Trophoblast cell (in vitro differentiated cells and primary cell): ENCODE results near the gene FBRS.
"Not testable (repeated sequence)": the region's sequence is repeated elsewhere in the genome, so short reads cannot be mapped to it uniquely, and the experiment has no call there.

Experiments used
- DNase-seq, 2 donors: peaks; one replicate each; pipeline ENCODE4 v3.0.0-alpha.2; 2016
- H2AFZ ChIP-seq: 2 replicates; pipeline ENCODE4 v1.6.1; 2013; ENCODE audit warnings: low read length, moderate library complexity, mild to moderate bottlenecking; ENCODE audit not compliant: insufficient read depth, poor library complexity
- H2AK5ac ChIP-seq: 2 replicates; pipeline ENCODE4 v1.6.1; 2013; ENCODE audit warnings: mild to moderate bottlenecking, low read length
- H2BK120ac ChIP-seq: 2 replicates; pipeline ENCODE4 v1.6.1; 2013; ENCODE audit warnings: low read length, mild to moderate bottlenecking, moderate library complexity; ENCODE audit not compliant: insufficient read depth, poor library complexity
- H2BK12ac ChIP-seq: 2 replicates; pipeline ENCODE4 v1.6.1; 2013; ENCODE audit warnings: mild to moderate bottlenecking, low read length, moderate library complexity
- H2BK5ac ChIP-seq: 2 replicates; pipeline ENCODE4 v1.6.1; 2013; ENCODE audit warnings: low read length, low read depth, moderate library complexity, mild to moderate bottlenecking; ENCODE audit not compliant: poor library complexity
- H3K14ac ChIP-seq: 2 replicates; pipeline ENCODE4 v1.6.1; 2013; ENCODE audit warnings: mild to moderate bottlenecking, low read length
- H3K18ac ChIP-seq: 2 replicates; pipeline ENCODE4 v1.6.1; 2013; ENCODE audit warnings: mild to moderate bottlenecking, low read length
- H3K23ac ChIP-seq: 2 replicates; pipeline ENCODE4 v1.6.1; 2013; ENCODE audit warnings: low read length
- H3K27ac ChIP-seq: 2 replicates; pipeline ENCODE4 v1.5.1; 2013; ENCODE audit warnings: low read depth, mild to moderate bottlenecking, inconsistent platforms, low read length, moderate library complexity
- H3K27me3 ChIP-seq: 2 replicates; pipeline ENCODE4 v1.6.1; 2013; ENCODE audit warnings: inconsistent platforms, mild to moderate bottlenecking, low read length, moderate library complexity; ENCODE audit not compliant: insufficient read depth
- H3K36me3 ChIP-seq, 2 experiments: 1 replicate in 1 of 2; 2 replicates in 1 of 2; pipeline ENCODE4 v1.6.1; 2013; ENCODE audit warnings: low read length in 2 of 2, mild to moderate bottlenecking in 2 of 2, moderate library complexity in 1 of 2; ENCODE audit not compliant: insufficient read depth in 2 of 2, control insufficient read depth in 1 of 2
- H3K4ac ChIP-seq: 2 replicates; pipeline ENCODE4 v1.6.1; 2013; ENCODE audit warnings: low read depth, mild to moderate bottlenecking, low read length, moderate library complexity
- H3K4me1 ChIP-seq, 2 experiments: 1 replicate in 1 of 2; 2 replicates in 1 of 2; pipeline ENCODE4 v1.6.1; 2013; ENCODE audit warnings: low read length in 2 of 2, mild to moderate bottlenecking in 2 of 2, moderate library complexity in 1 of 2; ENCODE audit not compliant: insufficient read depth in 2 of 2, control insufficient read depth in 1 of 2
- H3K4me2 ChIP-seq: 2 replicates; pipeline ENCODE4 v1.6.1; 2013; ENCODE audit warnings: inconsistent platforms, mild to moderate bottlenecking, low read length, moderate library complexity
- H3K4me3 ChIP-seq: 2 replicates; pipeline ENCODE4 v1.5.1; 2013; ENCODE audit warnings: mild to moderate bottlenecking, low read depth, low read length, inconsistent platforms
- H3K79me1 ChIP-seq: one replicate; pipeline ENCODE4 v1.6.1; 2013; ENCODE audit warnings: low read length
- H3K79me2 ChIP-seq: 2 replicates; pipeline ENCODE4 v1.6.1; 2013; ENCODE audit warnings: low read length, mild to moderate bottlenecking; ENCODE audit not compliant: control insufficient read depth, insufficient read depth, poor library complexity
- H3K9ac ChIP-seq: 2 replicates; pipeline ENCODE4 v1.6.1; 2013; ENCODE audit warnings: mild to moderate bottlenecking, low read length
- H3K9me3 ChIP-seq: 2 replicates; pipeline ENCODE4 v1.6.1; 2013; ENCODE audit warnings: low read depth, mild to moderate bottlenecking, control low read depth, inconsistent platforms, low read length; ENCODE audit not compliant: insufficient read depth
- H4K12ac ChIP-seq: 2 replicates; pipeline ENCODE4 v1.6.1; 2013; ENCODE audit warnings: low read depth, mild to moderate bottlenecking, low read length, moderate library complexity
- H4K8ac ChIP-seq: 2 replicates; pipeline ENCODE4 v1.6.1; 2013; ENCODE audit warnings: low read depth, mild to moderate bottlenecking, low read length, moderate library complexity
- H4K91ac ChIP-seq: one replicate; pipeline ENCODE4 v1.6.1; 2013; ENCODE audit warnings: low read depth, mild to moderate bottlenecking, low read length, moderate library complexity
- WGBS: extraction: QIAGEN DNeasy Blood & Tissue Kit; methylation state at CpG from one replicate; pipeline ENCODE4 v1.1.7; 2013; ENCODE audit warnings: missing lambda C conversion rate; ENCODE audit not compliant: insufficient read length, insufficient coverage; ENCODE audit errors: extremely low coverage; 5-methylcytosine and 5-hydroxymethylcytosine counted together

The FBRS gene

DNA sequence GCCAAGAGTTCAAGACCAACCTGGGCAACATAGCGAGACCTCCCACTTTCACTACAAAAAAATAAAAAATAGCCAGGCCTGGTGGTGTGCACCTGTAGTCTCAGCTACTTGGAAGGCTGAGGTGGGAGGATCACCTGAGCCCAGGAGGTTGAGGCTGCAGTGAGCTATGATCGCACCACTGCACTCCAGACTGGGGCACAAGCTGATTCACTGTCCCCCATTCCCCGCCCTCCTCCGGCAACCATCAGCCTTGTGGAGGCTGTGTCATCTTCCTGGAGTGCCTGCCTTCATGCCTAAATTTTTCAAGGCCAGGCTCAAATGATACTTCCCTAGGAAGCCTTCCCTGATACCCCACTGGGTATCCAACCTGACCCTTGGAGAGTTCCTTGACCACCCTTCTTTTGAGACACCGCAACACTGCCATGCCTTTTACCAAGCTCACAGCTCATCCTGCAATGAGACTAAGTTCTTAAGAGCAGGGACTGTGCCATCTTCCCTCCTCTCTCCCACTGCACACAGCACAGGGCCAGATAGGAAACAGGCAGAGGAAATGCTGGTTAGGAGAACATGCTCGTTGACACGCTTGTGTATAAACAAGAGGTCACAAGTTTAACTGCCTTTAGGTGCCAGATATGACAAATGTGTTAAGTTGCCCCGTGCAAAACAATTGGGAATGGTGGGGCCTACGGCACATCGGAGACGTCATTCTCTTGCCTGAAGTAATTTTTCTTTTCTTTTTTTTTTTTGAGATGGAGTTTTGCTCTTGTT, 36.9 kb downstream of the FBRS start:
- no peak overlapping the region for H4K91ac ChIP-seq
- H3K14ac ChIP-seq = no peak overlapping the region

GRCh38 chr16:30696646-30697045, 38.4 kb downstream of the FBRS start:
- Histone ChIP-seq H3K36me3 (peaks cover 6 to 10% of the 10 kb centered on the region in 2 experiments), H3K79me1 (peaks cover 14% of the 10 kb centered on the region), H3K79me2 (peaks cover 19% of the 10 kb centered on the region)
- not testable (repeated sequence) for H2AFZ ChIP-seq, DNase-seq, H4K8ac ChIP-seq, H2BK120ac ChIP-seq, H3K4me1 ChIP-seq, H3K4ac ChIP-seq, H3K23ac ChIP-seq, H4K91ac ChIP-seq, H2BK12ac ChIP-seq, H3K14ac ChIP-seq, H3K27me3 ChIP-seq, H3K4me3 ChIP-seq, H3K9ac ChIP-seq, H3K9me3 ChIP-seq, H3K27ac ChIP-seq, H4K12ac ChIP-seq, H3K18ac ChIP-seq, H3K4me2 ChIP-seq, H2AK5ac ChIP-seq, H2BK5ac ChIP-seq
- no CpG with 5 or more reads among the region's 3 CpGs for WGBS

More for the DNA sequence above, 36.9 kb downstream of the FBRS start:
- Histone ChIP-seq H3K4ac (no peak overlapping the region), H3K23ac (no peak overlapping the region), H2BK120ac (no peak overlapping the region), H3K9ac (no peak overlapping the region), H4K8ac (no peak overlapping the region), H3K4me3 (no peak overlapping the region), H2BK12ac (no peak overlapping the region), H3K18ac (no peak overlapping the region), H3K4me1 (peaks cover 0 to 6% of the 10 kb centered on the region in 2 experiments), H3K36me3 (no peaks in the 10 kb centered on the region), H3K27ac (no peak overlapping the region), H2BK5ac (no peak overlapping the region), H4K12ac (no peak overlapping the region), H3K9me3 (peaks cover 2% of the 10 kb centered on the region), H3K27me3 (no peaks in the 10 kb centered on the region), H3K79me1 (peaks cover 14% of the 10 kb centered on the region), H2AFZ (no peak overlapping the region), H2AK5ac (no peak overlapping the region), H3K4me2 (no peak overlapping the region), H3K79me2 (peaks cover 15% of the 10 kb centered on the region)
- DNase-seq = no peak
- WGBS = no CpG with 5 or more reads among the region's 11 CpGs

GRCh38 chr16:30697264-30698138, 39.3 kb downstream of the FBRS start:
- H3K4me3 ChIP-seq = peak overlapping the region; percentile 86
- H3K18ac ChIP-seq = peak overlapping the region; percentile 47
- H3K27me3 ChIP-seq = no peaks in the 10 kb centered on the region
- H2BK5ac ChIP-seq = no peak overlapping the region
- H3K4me2 ChIP-seq = peak overlapping the region; percentile 89
- H4K91ac ChIP-seq = no peak overlapping the region
- no peak overlapping the region for H3K4ac ChIP-seq
- H2BK12ac ChIP-seq = no peak overlapping the region
- H3K79me2 ChIP-seq = peaks cover 19% of the 10 kb centered on the region
- peaks cover 0 to 9% of the 10 kb centered on the region in 2 experiments for H3K4me1 ChIP-seq
- H3K27ac ChIP-seq = peak overlapping the region; percentile 50
- peak overlapping the region; percentile 72 for H4K12ac ChIP-seq
- no peak overlapping the region for H2BK120ac ChIP-seq
- peak overlapping the region; percentile 70 for H3K9ac ChIP-seq
- peak overlapping the region; percentile 74 for H4K8ac ChIP-seq
- H3K9me3 ChIP-seq = peaks cover 3% of the 10 kb centered on the region
- peak overlapping the region; percentile 34 for H3K14ac ChIP-seq
- peaks cover 11 to 16% of the 10 kb centered on the region in 2 experiments for H3K36me3 ChIP-seq
- H3K79me1 ChIP-seq = peaks cover 14% of the 10 kb centered on the region
- no peak overlapping the region for H3K23ac ChIP-seq
- H2AK5ac ChIP-seq = no peak overlapping the region
- peak overlapping the region; percentile 67 for H2AFZ ChIP-seq
- DNase-seq = no peak
- WGBS = no CpG with 5 or more reads among the region's 26 CpGs

- peak overlapping the region; percentile 100 for H4K8ac ChIP-seq
- H3K36me3 ChIP-seq = peaks cover 17 to 21% of the 10 kb centered on the region in 2 experiments
- H2BK120ac ChIP-seq = peak overlapping the region; percentile 100
- H2AFZ ChIP-seq = peak overlapping the region; percentile 99
- peak overlapping the region; percentile 100 for H2BK5ac ChIP-seq
- peaks cover 0 to 9% of the 10 kb centered on the region in 2 experiments for H3K4me1 ChIP-seq
- peak overlapping the region; percentile 100 for H3K14ac ChIP-seq
- DNase-seq = peak; percentile 95 to 98
- no peak overlapping the region for H3K23ac ChIP-seq
- H3K79me1 ChIP-seq = peaks cover 14% of the 10 kb centered on the region
- H3K4ac ChIP-seq = peak overlapping the region; percentile 97
- peak overlapping the region; percentile 89 for H3K4me2 ChIP-seq
- peak overlapping the region; percentile 4 for H2BK12ac ChIP-seq
- H3K4me3 ChIP-seq = peak overlapping the region; percentile 86
- H3K9ac ChIP-seq = peak overlapping the region; percentile 100
- H3K18ac ChIP-seq = peak overlapping the region; percentile 97
- H3K27ac ChIP-seq = peak overlapping the region; percentile 100
- no CpG with 5 or more reads among the region's 76 CpGs for WGBS
- peaks cover 19% of the 10 kb centered on the region for H3K79me2 ChIP-seq
- H4K91ac ChIP-seq = peak overlapping the region; percentile 100
- peak overlapping the region; percentile 98 for H2AK5ac ChIP-seq
- H4K12ac ChIP-seq = peak overlapping the region; percentile 100
- peaks cover 3% of the 10 kb centered on the region for H3K9me3 ChIP-seq
- H3K27me3 ChIP-seq = no peaks in the 10 kb centered on the region
Measured at GRCh38 chr16:30698139-30698815, 40.0 kb downstream of the FBRS start.
